ENCODE results near the gene MLN.

MLN gene

GRCh38 chr6:33813990-33814985 is 10.5 kb upstream of the MLN start:
- DNase-seq, result no peak

GRCh38 chr6:33813246-33813904 is 9.6 kb upstream of the MLN start:
- no peak for DNase-seq

GRCh38 chr6:33812669-33813068 is 8.9 kb upstream of the MLN start:
- peak; percentile 63 for DNase-seq

- DNase-seq, result peak; percentile 51
Observed at GRCh38 chr6:33809594-33809993, 5.8 kb upstream of the MLN start.

- DNase-seq, result no peak
Observed at GRCh38 chr6:33808641-33809180, 4.9 kb upstream of the MLN start.

- DNase-seq, result no peak
Observed at GRCh38 chr6:33807606-33808005, 3.8 kb upstream of the MLN start.

DNA sequence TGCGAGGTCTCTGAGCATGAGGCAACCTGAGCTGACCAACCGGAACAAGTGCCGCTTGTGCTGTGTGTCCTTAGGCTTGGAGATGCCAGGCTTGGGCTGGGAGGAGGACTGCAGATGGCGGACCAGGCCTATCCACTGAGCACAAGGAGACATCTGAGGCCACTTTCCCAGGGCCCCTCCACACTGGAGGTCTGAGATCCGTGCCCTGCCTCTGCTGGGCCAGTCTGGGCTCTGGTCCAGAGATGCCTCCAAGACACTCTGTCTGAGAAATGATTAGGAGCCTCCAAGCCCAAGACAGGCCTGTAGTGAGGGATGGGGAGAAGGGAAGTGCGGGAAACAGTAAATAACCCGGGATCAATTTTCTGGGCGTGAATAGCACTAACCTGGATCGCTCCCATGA is 3.0 kb upstream of the MLN start:
- no peak for DNase-seq

DNA sequence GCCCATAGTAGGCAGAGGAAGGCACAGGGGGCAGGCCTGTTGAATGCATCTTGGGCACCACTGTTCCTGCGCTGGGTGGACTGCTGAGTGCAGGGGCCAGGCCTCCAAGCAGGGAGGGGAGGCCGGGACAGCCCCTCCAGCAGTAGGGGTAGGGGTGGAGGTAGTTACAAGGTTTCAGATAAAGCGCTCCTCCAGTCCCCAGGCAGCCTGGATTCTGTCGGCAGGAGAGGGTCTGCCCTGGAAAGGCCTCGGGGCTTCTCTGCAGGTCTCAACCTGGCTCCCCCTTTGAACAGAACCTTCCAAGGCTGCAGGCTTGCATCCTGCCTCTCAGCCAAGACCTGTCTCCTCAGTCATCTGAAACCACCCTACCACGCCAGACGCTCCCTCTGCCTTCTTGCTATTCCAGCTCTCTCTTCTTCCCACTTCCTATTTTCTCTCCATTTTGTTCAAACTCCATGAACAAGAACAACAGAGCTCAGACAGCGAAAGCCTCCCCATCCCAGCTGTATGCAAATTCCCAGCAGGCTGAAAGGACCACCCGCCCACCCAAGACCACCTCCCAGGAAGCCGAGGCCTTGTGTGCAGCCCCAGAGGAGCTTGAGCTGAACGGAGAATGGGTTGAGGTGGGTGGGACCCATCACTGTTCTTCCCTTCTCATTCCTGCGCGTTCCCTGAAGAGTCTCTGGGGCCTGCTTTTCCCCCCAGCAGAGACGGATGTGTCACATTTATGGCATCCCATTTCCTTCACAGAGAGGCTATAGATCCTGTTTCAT is 1.4 kb downstream of the MLN start:
- no peak for DNase-seq

- DNase-seq, result no peak
Observed at GRCh38 chr6:33801611-33802010, 2.2 kb downstream of the MLN start.

- no peak for DNase-seq
Observed at GRCh38 chr6:33800248-33800969, 3.4 kb downstream of the MLN start.

DNA sequence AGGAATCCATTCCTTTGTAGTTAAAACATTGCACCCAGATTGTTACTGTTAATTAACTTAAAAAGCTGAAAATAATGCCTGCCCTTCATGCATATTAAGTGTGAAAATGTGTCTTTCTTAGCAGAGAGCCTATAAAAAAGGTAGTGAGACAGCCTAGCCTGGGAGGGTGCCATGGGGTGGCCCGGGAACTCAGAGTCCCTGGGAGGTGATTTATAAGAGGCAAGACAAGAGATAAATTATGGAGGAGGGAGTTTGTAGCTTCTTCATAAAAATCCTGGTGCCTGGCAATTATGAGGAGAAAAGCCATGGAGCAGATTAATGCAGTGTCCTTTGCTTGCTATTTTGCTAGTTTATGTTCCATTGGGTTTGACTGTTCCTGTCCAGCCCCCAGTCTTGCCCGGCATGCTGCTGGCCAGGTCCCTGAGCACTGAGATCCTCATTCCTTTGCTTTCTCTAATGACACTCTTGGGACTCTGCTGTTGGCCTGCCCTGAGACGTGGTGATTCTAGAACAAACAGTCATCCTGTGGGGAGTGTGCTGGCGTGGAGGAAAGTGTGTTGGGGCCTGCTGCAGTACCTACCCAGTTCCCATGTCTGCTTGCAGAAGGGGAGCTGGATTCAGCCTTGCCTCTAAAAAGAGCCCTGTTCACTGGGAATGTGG is 4.2 kb downstream of the MLN start:
- no peak for DNase-seq

DNA sequence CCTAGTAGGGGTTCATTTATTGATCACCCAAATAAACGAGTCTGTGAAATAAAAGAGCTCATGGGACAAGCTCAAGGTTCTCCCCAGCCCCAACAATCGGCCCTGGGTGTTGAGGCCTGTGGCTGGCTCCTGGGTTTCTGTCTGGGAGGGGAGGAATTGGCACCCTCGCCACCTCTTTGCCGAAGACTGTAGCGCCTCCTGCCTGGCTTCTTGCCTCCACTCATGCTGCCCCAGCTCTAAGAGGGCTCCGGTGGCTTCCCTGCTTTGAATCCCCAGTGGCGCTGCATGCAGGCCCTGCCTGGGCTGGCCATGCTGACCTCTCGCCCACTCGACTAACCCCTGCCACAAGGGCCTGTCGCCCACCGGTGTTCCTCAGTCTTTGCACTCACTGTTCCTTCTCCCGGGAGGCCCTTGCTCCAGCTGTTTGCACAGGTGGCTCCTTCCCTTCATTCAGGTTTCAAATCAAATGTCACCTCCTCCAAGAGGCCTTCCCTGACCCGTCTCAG is 5.4 kb downstream of the MLN start:
- no peak for DNase-seq

GRCh38 chr6:33797626-33798342 is 6.0 kb downstream of the MLN start:
- DNase-seq, result no peak

DNA sequence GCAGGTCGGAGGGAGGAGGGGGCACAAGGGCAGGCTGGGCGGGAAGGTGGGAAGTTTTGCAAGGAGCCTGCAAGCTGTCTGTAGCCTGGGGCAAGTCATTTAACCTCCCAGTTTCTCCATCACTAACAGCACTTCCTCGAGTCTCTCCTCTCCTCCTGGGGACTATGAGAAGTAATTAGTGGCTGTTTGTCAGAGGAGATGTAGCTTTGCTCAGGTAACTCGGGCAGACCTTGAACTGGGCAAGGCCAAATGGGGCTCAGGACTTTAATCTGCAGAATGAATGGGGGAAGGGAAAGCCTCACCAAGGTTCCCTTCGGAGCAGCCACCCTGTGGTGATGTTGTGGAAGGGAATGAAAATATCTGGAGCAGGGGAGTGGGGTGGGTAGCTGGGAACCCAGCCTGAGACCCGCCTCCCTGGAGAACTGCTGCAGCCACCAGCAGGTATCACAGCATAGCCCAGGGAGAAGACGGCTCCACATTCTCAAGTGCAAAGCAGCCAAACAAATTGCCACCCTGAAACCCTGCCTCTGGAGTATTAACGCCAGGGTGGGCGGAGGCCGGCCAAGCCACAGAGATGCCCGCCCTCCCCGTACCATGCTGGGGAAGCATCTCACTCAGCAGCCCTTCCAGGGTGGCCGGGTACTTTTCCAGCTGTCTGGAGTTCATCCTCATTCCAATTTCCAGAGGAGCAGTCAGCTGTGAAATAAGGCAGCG is 8.7 kb downstream of the MLN start:
- no peak for DNase-seq

DNA sequence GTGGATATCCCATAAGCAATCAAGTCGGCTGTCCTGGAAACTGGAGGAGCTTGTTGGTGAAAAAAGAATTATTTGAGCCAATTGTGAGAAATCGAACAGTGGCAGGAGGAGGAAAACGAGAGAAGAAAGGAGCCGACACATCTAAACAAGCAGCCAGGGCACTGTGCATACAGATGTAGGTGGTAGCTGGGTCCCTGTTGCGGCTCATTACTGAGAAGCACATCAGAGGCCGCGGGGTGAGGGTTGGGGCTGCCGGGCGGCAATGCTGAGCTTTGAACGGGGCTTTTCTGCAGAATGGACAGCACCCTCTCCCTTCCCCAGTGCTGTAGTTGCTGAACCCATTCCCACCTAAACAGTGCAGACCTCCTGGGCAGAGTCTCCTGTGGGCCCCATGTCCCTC is 10.8 kb downstream of the MLN start:
- no peak for DNase-seq

DNA sequence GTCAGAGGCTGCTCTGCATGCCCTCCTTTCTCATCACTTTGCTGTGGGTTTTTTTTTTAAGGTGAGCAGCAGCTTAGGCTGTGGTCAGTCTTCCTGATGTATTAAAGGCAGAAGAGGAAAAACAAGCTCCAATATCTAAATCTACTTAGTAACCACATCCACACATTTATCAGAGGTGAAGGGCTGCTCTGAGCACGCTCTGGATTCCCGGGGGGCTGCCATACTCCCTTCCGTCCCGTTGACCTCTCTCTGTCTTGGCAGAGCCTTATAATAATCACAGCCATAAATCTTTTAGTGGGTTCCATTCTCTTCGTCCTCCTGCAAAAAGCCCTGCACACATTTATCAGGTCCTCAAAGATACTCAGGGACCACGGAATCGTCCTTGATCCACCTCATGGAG is 12.2 kb downstream of the MLN start:
- no peak for DNase-seq

- no peak for DNase-seq
Observed at GRCh38 chr6:33790910-33791309, 12.9 kb downstream of the MLN start.

DNA sequence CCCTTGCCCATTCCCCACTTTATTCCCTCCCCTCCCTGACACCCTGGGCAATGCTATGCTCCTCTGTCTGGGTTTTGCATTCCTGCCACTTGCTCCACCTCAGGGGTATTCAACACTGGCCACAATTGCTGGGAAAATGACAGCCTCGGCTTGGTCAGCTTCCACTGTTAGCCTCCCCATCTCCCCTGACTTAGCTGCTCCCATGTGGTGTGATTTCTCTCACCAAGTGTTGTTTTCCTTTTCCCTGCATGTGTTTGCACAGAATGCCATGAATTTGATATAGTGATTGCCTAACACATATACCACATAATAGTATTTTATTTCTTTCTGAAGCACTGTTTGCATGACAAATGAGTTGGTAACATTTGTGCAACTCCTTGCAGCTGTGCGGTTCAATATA is 13.4 kb downstream of the MLN start:
- no peak for DNase-seq

DNA sequence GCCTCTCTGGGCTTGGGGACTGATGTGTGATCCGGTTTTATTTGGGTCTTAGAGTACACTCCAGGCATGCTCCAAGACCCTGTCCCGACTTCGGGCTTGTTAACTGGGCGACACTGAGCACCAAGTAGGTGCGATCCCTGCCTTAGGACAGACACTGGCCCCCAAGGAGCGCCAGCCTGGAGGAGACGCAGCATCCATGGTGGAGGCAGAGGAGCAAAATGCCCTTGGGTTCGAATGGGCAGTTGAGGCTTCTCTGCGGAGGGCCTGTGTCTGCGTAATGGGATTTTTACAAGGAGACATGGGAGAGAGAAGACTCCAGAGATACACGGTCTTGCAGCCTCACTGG is 14.3 kb downstream of the MLN start:
- DNase-seq, result no peak
